Activated CD4-positive, alpha-beta T cell treated with anti-CD3 and anti-CD28 coated beads, Interleukin-2, amount 50 U/mL, for 16 hours (primary cell): ENCODE results near the gene MAP4K2.
A peak's percentile ranks its signal among the peaks of the same experiment; 100 is the strongest.
"Not testable (repeated sequence)": the region's sequence is repeated elsewhere in the genome, so short reads cannot be mapped to it uniquely, and the experiment has no call there.

Source experiments
- DNase-seq: peaks from one replicate; pipeline ENCODE4 v3.0.0-alpha.2; 2020

Gene MAP4K2

DNA sequence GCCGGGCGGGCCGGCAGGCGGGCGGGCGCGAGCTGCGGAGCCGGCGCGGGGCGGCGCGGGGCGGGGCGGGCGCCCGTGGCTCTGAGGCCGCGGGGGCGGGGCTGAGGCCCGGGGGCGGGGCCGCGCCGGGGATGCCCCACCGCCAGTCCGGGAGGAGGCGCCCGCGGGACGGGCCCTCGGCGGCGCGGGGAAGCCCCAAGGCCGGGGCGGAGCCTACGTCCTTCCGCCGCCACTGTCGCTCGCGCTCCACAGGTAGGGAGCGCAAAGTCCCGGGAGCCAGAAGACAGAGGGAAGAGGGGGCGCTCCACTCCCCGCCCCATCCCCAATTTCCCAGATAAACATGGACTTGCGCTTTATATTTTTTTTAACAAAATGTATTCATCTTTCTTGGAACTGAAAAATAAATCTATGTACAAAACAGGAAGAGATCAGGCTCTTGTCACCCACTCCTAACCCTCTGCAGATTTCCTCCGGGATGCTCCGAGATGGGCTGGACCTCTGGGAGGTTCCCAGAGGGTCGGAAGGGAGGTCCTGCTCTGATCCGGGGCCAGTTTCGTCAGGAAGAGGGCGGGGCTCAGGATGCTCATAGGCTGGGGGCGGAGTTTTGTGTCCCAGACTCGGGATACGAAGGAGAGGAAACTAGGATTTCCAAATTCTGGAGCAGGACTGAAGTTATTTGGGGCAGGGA, at the start of gene MAP4K2:
Gene MAP4K2, minus strand, starts transcription at position 57 of the 688 bp plus-strand sequence. CDS start 65 bp downstream, outside the sequence.
- DNase-seq, result peak; percentile 84

- DNase-seq, result no peak
These were observed 48.9 kb upstream of the MAP4K2 start for GRCh38 chr11:64851831-64852351.

- DNase-seq, result peak; percentile 62
These were observed 48.1 kb upstream of the MAP4K2 start for GRCh38 chr11:64850979-64851567.

DNA sequence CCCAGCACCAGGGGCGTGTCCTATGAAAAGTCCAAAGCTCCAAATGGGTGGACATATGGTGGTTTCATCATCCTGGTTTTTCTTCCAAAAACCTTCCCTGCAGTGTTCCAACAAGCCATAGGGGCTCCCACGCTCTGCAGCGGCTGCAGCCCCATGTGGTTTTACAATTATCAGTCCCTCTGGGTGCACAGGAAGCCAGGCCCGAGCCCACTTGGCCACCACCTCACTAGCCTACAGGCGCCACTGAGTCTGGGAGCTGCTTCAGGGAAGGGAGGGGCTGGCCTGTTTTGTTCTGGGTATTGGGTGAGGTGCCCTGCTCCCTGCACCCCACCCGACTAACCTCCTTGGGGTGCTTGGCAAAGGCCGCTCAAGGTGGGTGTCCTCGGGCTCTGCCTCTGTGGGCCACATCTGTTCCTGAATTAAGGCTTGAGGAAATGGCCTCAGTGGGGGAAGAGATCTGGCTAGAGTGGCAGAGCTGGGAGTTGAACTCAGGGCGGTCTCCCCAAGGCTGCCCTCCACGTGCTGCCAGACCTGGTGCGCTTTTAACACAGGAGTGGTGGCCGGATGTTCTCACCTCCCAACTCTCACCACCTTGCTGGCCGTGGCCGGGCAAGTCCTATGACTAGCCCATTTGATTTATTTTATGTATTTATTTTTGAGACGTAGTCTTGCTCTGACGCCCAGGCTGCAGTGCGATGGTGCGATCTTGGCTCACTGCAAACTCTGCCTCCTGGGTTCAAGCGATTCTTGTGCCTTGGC, 46.8 kb upstream of the MAP4K2 start:
- no peak for DNase-seq

GRCh38 chr11:64848826-64849597, 46.0 kb upstream of the MAP4K2 start:
- DNase-seq, result no peak

- no peak for DNase-seq
These were observed 45.3 kb upstream of the MAP4K2 start for GRCh38 chr11:64848214-64848825.

GRCh38 chr11:64846998-64847666, 44.1 kb upstream of the MAP4K2 start:
- peak; percentile 94 for DNase-seq

DNA sequence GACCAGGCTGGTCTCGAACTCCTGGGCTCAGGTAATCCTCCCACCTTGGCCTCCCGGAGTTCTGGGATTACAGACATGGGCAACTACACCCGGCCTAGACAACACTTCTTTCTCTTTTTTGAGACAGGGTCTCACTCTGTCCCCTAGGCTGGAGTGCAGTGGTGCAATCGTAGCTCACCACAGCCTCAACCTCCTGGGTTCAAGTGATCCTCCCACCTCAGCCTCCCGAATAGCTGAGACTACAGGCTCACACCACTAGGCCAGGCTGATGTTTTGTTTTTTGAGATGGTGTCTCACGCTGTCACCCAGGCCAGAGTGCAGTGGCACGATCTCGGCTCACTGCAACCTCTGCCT, 42.7 kb upstream of the MAP4K2 start:
- not testable (repeated sequence) for DNase-seq

- DNase-seq, result no peak
These were observed 42.2 kb upstream of the MAP4K2 start for GRCh38 chr11:64845129-64845775.

- DNase-seq, result peak; percentile 60
These were observed 41.5 kb upstream of the MAP4K2 start, which contains the start of gene CDC42BPG for GRCh38 chr11:64844330-64845128. TSS of gene CDC42BPG (minus strand) at chr11:64844653. CDS start at chr11:64844569, 84 bp downstream.

DNA sequence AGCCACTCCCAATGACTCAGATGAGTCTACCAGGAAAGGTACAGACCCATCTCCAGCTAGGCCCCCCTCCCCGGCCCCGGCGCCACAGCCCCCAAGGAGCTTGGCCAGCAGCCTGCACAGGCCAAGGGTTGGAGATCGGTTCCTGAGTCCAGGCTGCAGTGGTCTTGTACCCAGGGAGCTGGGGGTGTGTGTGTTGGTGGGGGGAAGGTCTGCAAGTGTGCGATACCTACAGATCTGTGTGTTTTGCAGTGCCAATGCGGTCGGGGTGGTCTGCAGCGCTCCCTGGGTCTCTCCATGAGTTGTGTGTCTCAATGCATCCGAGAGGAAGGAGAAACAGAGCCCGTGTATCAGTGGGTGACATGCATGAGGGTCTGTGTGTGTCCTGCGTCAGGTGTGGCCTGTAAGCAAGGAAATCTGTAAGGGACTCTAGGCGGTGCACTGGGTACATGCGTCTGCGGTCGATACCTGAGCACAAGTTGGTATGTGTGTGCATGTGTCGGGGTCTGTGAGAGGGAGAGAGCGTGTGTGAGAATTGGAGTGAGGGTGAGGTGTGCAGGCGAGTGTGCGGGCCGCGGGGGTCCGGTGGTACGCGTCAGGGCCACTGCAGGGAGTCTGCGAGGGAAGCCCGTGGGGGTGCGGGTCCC, 40.8 kb upstream of the MAP4K2 start:
- DNase-seq, result no peak

GRCh38 chr11:64842851-64843685, 40.1 kb upstream of the MAP4K2 start:
- DNase-seq, result no peak

DNA sequence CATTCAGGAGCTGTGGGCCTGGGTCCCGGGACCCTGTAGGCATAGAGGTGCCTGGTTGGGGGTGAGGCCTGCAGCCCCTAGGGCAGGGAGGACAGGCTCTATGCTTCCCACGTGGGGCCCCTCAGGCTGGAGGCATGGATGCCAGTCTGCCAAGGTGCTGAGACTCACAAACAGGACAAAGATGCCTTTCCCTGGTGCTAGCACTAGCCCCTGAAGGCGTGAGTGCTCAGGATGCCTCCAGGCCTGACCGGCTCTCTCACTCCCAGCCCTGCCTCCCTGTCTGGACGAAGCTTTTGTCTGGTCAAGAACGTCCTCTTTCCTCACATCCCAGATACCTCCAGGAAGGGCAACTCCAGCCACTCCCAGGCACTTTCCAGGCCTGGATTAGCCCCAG, 39.3 kb upstream of the MAP4K2 start:
- no peak for DNase-seq

GRCh38 chr11:64841592-64842365, 38.8 kb upstream of the MAP4K2 start:
- no peak for DNase-seq

GRCh38 chr11:64839887-64840782, 37.1 kb upstream of the MAP4K2 start:
- no peak for DNase-seq

DNA sequence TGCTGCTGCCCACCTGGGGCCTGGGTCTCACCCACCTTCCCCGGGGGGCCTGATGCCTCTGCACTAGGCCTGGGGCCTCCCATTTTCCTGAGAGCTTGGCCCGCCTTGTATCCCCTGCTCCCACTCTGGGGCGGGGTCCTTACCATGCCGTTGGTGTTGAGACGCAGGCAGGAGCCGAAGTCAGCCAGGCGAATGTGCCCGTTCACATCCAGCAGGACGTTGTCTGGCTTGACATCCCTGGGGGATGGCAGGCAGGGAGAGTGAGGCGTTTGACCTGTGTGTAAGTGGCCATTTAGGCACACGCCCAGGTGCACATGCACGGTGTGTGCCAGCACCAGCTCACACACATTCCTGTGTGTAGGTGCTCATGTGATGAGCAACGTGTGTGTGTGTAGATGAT, 36.3 kb upstream of the MAP4K2 start:
- DNase-seq, result no peak
